ENCODE results near the gene HSD17B1. TPM values are rescaled to one million over a fixed set of nuclear protein-coding genes. Genes with fewer than 3 reads are reported as not detected.
"Not testable (repeated sequence)": the region's sequence is repeated elsewhere in the genome, so short reads cannot be mapped to it uniquely, and the experiment has no call there.

The HSD17B1 gene
- total RNA-seq, 3 donors from 2014 or later: 0.10 to 0.53 (median 0.33) TPM

GRCh38 chr17:42536048-42536371 is 16.7 kb upstream of the HSD17B1 start, which contains the start of gene NAGLU:
Gene NAGLU (plus strand): TSS chr17:42536241. CDS start chr17:42536273, 32 bp downstream.
- peak; percentile 87 to 91 for ATAC-seq
- Mint-ChIP-seq H3K27me3 (ENCODE audit: low read depth) (no peaks in the 10 kb centered on the region), H3K36me3 (ENCODE audit: insufficient read depth) (peaks cover 5% of the 10 kb centered on the region), H3K4me3 (peak within 1 kb of the TSS; percentile 83), H3K4me1 (ENCODE audit: low read depth) (peaks cover 38% of the 10 kb centered on the region), H3K9me3 (no peaks in the 10 kb centered on the region)
- peak; percentile 73 for DNase-seq

- ATAC-seq (peak; percentile 77 to 78), DNase-seq (peak; percentile 61)
- peaks cover 38% of the 10 kb centered on the region for H3K4me1 Mint-ChIP-seq (ENCODE audit: low read depth)
- H3K4me3 Mint-ChIP-seq: peak overlapping the region; percentile 83
- H3K36me3 Mint-ChIP-seq (ENCODE audit: insufficient read depth): peaks cover 5% of the 10 kb centered on the region
- no peaks in the 10 kb centered on the region for H3K9me3 Mint-ChIP-seq
- no peaks in the 10 kb centered on the region for H3K27me3 Mint-ChIP-seq (ENCODE audit: low read depth)
These were observed 16.2 kb upstream of the HSD17B1 start for GRCh38 chr17:42536372-42537155.

GRCh38 chr17:42537156-42537805 is 15.4 kb upstream of the HSD17B1 start:
- peak overlapping the region; percentile 83 for H3K4me3 Mint-ChIP-seq
- H3K27me3 Mint-ChIP-seq (ENCODE audit: low read depth): no peaks in the 10 kb centered on the region
- ATAC-seq (no peak), DNase-seq (no peak)
- H3K4me1 Mint-ChIP-seq (ENCODE audit: low read depth): peaks cover 36% of the 10 kb centered on the region
- H3K36me3 Mint-ChIP-seq (ENCODE audit: insufficient read depth): peaks cover 5% of the 10 kb centered on the region
- H3K9me3 Mint-ChIP-seq: no peaks in the 10 kb centered on the region

GRCh38 chr17:42537826-42538451 is 14.8 kb upstream of the HSD17B1 start:
- no peaks in the 10 kb centered on the region for H3K27me3 Mint-ChIP-seq (ENCODE audit: low read depth)
- H3K4me3 Mint-ChIP-seq: peak overlapping the region; percentile 83
- H3K4me1 Mint-ChIP-seq (ENCODE audit: low read depth): peaks cover 36% of the 10 kb centered on the region
- DNase-seq: no peak
- no peaks in the 10 kb centered on the region for H3K9me3 Mint-ChIP-seq
- ATAC-seq: no peak
- H3K36me3 Mint-ChIP-seq (ENCODE audit: insufficient read depth): peaks cover 5% of the 10 kb centered on the region

GRCh38 chr17:42538482-42538881 is 14.2 kb upstream of the HSD17B1 start:
- no peaks in the 10 kb centered on the region for H3K9me3 Mint-ChIP-seq
- DNase-seq: no peak
- no peak overlapping the region for H3K4me3 Mint-ChIP-seq
- H3K27me3 Mint-ChIP-seq (ENCODE audit: low read depth): no peaks in the 10 kb centered on the region
- peaks cover 34% of the 10 kb centered on the region for H3K4me1 Mint-ChIP-seq (ENCODE audit: low read depth)
- H3K36me3 Mint-ChIP-seq (ENCODE audit: insufficient read depth): peaks cover 5% of the 10 kb centered on the region
- ATAC-seq: no peak

- peaks cover 28% of the 10 kb centered on the region for H3K4me1 Mint-ChIP-seq (ENCODE audit: low read depth)
- H3K36me3 Mint-ChIP-seq (ENCODE audit: insufficient read depth); H3K27me3 Mint-ChIP-seq (ENCODE audit: low read depth); ATAC-seq; H3K4me3 Mint-ChIP-seq; DNase-seq; H3K9me3 Mint-ChIP-seq: not testable (repeated sequence)
These were observed 12.2 kb upstream of the HSD17B1 start for GRCh38 chr17:42540558-42540957.

GRCh38 chr17:42541041-42541833 is 11.5 kb upstream of the HSD17B1 start:
- ATAC-seq (peak; percentile 15 to 30), DNase-seq (no peak)
- Mint-ChIP-seq H3K4me3 (peak overlapping the region; percentile 20), H3K9me3 (no peaks in the 10 kb centered on the region), H3K4me1 (ENCODE audit: low read depth) (peaks cover 24% of the 10 kb centered on the region), H3K36me3 (ENCODE audit: insufficient read depth) (peaks cover 5% of the 10 kb centered on the region), H3K27me3 (ENCODE audit: low read depth) (no peaks in the 10 kb centered on the region)

GRCh38 chr17:42543190-42544079 is 9.3 kb upstream of the HSD17B1 start:
- no peak for DNase-seq
- H3K4me3 Mint-ChIP-seq: no peak overlapping the region

GRCh38 chr17:42544874-42545283 is 7.8 kb upstream of the HSD17B1 start:
- ATAC-seq (no peak), DNase-seq (no peak)
- peaks cover 20% of the 10 kb centered on the region for H3K4me1 Mint-ChIP-seq (ENCODE audit: low read depth)
- H3K9me3 Mint-ChIP-seq: no peaks in the 10 kb centered on the region
- H3K27me3 Mint-ChIP-seq (ENCODE audit: low read depth): no peaks in the 10 kb centered on the region
- H3K36me3 Mint-ChIP-seq (ENCODE audit: insufficient read depth): no peaks in the 10 kb centered on the region
- H3K4me3 Mint-ChIP-seq: no peak overlapping the region

More at GRCh38 chr17:42543190-42544079, 9.3 kb upstream of the HSD17B1 start:
- Mint-ChIP-seq H3K4me1 (ENCODE audit: low read depth) (peaks cover 13% of the 10 kb centered on the region), H3K36me3 (ENCODE audit: insufficient read depth) (peaks cover 4% of the 10 kb centered on the region), H3K9me3 (no peaks in the 10 kb centered on the region), H3K27me3 (ENCODE audit: low read depth) (no peaks in the 10 kb centered on the region)
- ATAC-seq: no peak

- not testable (repeated sequence) for DNase-seq; ATAC-seq; H3K9me3 Mint-ChIP-seq; H3K27me3 Mint-ChIP-seq (ENCODE audit: low read depth); H3K36me3 Mint-ChIP-seq (ENCODE audit: insufficient read depth); H3K4me3 Mint-ChIP-seq
- H3K4me1 Mint-ChIP-seq (ENCODE audit: low read depth): peaks cover 17% of the 10 kb centered on the region
These were observed 6.8 kb upstream of the HSD17B1 start for GRCh38 chr17:42545755-42546505.

GRCh38 chr17:42547001-42547461 is 5.7 kb upstream of the HSD17B1 start:
- peaks cover 11% of the 10 kb centered on the region for H3K4me1 Mint-ChIP-seq (ENCODE audit: low read depth)
- ATAC-seq: no peak
- DNase-seq: no peak
- no peak overlapping the region for H3K4me3 Mint-ChIP-seq
- no peaks in the 10 kb centered on the region for H3K36me3 Mint-ChIP-seq (ENCODE audit: insufficient read depth)
- H3K9me3 Mint-ChIP-seq: no peaks in the 10 kb centered on the region
- no peaks in the 10 kb centered on the region for H3K27me3 Mint-ChIP-seq (ENCODE audit: low read depth)

- no peaks in the 10 kb centered on the region for H3K9me3 Mint-ChIP-seq
- no peaks in the 10 kb centered on the region for H3K36me3 Mint-ChIP-seq (ENCODE audit: insufficient read depth)
- ATAC-seq (no peak), DNase-seq (no peak)
- peaks cover 11% of the 10 kb centered on the region for H3K4me1 Mint-ChIP-seq (ENCODE audit: low read depth)
- H3K4me3 Mint-ChIP-seq: no peak overlapping the region
- H3K27me3 Mint-ChIP-seq (ENCODE audit: low read depth): no peaks in the 10 kb centered on the region
These were observed 5.0 kb upstream of the HSD17B1 start for GRCh38 chr17:42547698-42548069.
